ENCODE measurements around the gene DSCAM. TPM values are rescaled to one million over a fixed set of nuclear protein-coding genes. Genes with fewer than 3 reads are reported as not detected.

The DSCAM gene
- total RNA-seq, 1 donor from 2014 or later: 4.4 TPM

DNA sequence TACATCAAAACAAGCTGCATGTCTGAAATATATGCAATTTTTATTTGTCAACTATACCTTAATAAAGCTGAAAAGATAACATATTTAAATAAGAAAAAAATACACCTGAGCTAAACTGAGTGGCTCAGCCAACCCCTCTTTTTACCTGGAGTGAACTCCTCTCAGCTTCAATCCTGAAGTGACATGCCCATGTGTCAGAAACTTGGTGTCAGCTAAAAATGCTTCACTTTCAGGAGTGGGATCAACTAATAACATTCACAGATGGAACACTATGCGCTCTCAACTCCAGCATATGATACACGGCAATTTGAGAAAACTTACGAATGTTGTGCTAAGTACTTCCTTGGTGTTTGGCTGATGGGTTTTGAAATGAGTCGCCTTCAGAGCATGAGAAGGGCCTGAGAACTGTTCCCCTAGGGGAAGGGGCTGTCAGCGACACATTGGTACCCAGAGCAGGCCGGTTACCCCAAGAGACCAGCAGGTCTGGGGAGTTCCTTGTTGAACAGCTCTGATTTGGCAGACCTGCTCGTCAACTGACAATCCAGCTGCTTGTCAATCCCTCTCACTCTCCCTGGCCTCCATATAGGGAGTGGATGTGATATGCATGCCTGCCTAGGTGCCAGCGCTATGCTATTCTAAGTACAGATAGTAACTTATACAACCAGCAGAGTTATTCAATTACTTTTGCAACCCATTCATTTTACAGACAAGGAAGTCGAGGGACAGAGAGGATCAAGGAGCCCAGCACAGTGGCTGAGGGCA is 712.0 kb downstream of the DSCAM start:
- Mint-ChIP-seq H3K4me3 (ENCODE audit: unreplicated experiment) (no peak overlapping the region), H3K9me3 (ENCODE audit: unreplicated experiment) (no peaks in the 10 kb centered on the region), H3K36me3 (ENCODE audit: unreplicated experiment) (peaks cover 10% of the 10 kb centered on the region), H3K27ac (ENCODE audit: unreplicated experiment) (no peak overlapping the region), H3K4me1 (ENCODE audit: low read depth, unreplicated experiment) (no peaks in the 10 kb centered on the region), H3K27me3 (ENCODE audit: unreplicated experiment) (no peaks in the 10 kb centered on the region)
- DNase-seq: no peak
- TF ChIP-seq, protein P1, sequence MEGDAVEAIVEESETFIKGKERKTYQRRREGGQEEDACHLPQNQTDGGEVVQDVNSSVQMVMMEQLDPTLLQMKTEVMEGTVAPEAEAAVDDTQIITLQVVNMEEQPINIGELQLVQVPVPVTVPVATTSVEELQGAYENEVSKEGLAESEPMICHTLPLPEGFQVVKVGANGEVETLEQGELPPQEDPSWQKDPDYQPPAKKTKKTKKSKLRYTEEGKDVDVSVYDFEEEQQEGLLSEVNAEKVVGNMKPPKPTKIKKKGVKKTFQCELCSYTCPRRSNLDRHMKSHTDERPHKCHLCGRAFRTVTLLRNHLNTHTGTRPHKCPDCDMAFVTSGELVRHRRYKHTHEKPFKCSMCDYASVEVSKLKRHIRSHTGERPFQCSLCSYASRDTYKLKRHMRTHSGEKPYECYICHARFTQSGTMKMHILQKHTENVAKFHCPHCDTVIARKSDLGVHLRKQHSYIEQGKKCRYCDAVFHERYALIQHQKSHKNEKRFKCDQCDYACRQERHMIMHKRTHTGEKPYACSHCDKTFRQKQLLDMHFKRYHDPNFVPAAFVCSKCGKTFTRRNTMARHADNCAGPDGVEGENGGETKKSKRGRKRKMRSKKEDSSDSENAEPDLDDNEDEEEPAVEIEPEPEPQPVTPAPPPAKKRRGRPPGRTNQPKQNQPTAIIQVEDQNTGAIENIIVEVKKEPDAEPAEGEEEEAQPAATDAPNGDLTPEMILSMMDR (IDR thresholded peaks at IDR 0.05; ENCODE audit: partially characterized antibody, unreplicated experiment): no peak

DNA sequence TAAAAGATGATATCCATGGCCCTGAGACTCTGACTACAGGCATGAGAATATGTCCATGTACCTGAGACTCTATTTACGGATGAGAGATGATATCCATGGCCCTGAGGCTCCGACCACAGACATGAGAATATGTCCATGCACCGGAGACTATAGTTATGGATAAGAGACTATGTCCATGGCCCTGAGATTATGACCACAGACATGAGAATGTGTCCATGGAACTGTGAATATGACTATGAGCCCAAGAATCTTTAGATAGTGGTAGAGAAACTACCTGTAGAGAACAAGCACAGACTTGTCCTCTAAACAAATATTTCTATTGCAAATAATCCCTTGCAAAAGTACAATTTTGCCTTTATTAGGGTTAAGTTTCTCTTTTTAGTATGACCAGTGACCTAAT is 716.5 kb downstream of the DSCAM start:
- Mint-ChIP-seq H3K27ac (ENCODE audit: unreplicated experiment) (no peak overlapping the region), H3K4me1 (ENCODE audit: low read depth, unreplicated experiment) (no peaks in the 10 kb centered on the region), H3K9me3 (ENCODE audit: unreplicated experiment) (no peaks in the 10 kb centered on the region), H3K36me3 (ENCODE audit: unreplicated experiment) (peaks cover 10% of the 10 kb centered on the region), H3K27me3 (ENCODE audit: unreplicated experiment) (no peaks in the 10 kb centered on the region), H3K4me3 (ENCODE audit: unreplicated experiment) (no peak overlapping the region)
- DNase-seq: no peak
- TF ChIP-seq, protein P1 (IDR thresholded peaks at IDR 0.05; ENCODE audit: partially characterized antibody, unreplicated experiment): no peak

DNA sequence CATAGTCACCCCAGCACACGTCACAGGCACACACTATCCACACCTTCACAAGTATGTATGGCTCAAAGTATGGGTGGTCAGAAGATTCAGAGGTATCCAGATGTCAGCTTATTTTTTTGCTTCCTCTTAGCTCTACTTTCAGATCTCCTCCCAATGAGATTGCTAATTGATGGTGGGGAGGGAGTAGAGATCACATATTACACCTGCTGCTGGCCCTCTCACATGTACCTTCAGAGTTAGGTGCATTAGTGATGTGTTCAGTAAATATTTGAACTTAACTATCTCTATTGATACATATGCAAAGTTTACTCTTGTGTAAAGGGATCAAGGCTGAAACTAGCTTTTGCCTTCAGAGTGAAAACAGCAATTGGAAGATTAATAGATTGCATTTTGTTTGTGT is 717.1 kb downstream of the DSCAM start:
- TF ChIP-seq, protein P1 (IDR thresholded peaks at IDR 0.05; ENCODE audit: partially characterized antibody, unreplicated experiment): no peak
- H3K4me1 Mint-ChIP-seq (ENCODE audit: low read depth, unreplicated experiment): no peaks in the 10 kb centered on the region
- no peaks in the 10 kb centered on the region for H3K9me3 Mint-ChIP-seq (ENCODE audit: unreplicated experiment)
- no peak overlapping the region for H3K27ac Mint-ChIP-seq (ENCODE audit: unreplicated experiment)
- H3K36me3 Mint-ChIP-seq (ENCODE audit: unreplicated experiment): peaks cover 10% of the 10 kb centered on the region
- DNase-seq: no peak
- no peak overlapping the region for H3K4me3 Mint-ChIP-seq (ENCODE audit: unreplicated experiment)
- no peaks in the 10 kb centered on the region for H3K27me3 Mint-ChIP-seq (ENCODE audit: unreplicated experiment)

DNA sequence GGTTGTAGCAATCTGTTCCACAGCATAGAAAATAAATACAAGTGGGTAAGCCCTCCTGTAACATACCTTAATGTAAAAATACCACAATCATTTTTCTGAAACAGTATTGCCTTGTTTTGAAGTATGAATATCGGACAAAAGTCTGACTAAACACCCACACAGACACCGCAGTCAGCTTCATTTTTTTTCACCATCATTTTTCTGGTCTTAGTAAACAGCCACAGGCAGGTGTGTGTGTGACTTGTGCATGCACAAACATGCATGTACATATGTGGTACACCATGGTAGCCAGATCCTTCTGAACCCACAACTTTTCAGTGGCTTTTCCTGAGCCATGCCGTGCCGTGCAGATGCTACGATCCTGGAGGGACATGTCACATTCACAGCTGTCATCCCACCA is 718.1 kb downstream of the DSCAM start:
- Mint-ChIP-seq H3K4me1 (ENCODE audit: low read depth, unreplicated experiment) (no peaks in the 10 kb centered on the region), H3K4me3 (ENCODE audit: unreplicated experiment) (no peak overlapping the region), H3K27me3 (ENCODE audit: unreplicated experiment) (no peaks in the 10 kb centered on the region), H3K36me3 (ENCODE audit: unreplicated experiment) (peaks cover 10% of the 10 kb centered on the region), H3K27ac (ENCODE audit: unreplicated experiment) (no peak overlapping the region), H3K9me3 (ENCODE audit: unreplicated experiment) (no peaks in the 10 kb centered on the region)
- no peak for DNase-seq
- TF ChIP-seq, protein P1 (IDR thresholded peaks at IDR 0.05; ENCODE audit: partially characterized antibody, unreplicated experiment): no peak

DNA sequence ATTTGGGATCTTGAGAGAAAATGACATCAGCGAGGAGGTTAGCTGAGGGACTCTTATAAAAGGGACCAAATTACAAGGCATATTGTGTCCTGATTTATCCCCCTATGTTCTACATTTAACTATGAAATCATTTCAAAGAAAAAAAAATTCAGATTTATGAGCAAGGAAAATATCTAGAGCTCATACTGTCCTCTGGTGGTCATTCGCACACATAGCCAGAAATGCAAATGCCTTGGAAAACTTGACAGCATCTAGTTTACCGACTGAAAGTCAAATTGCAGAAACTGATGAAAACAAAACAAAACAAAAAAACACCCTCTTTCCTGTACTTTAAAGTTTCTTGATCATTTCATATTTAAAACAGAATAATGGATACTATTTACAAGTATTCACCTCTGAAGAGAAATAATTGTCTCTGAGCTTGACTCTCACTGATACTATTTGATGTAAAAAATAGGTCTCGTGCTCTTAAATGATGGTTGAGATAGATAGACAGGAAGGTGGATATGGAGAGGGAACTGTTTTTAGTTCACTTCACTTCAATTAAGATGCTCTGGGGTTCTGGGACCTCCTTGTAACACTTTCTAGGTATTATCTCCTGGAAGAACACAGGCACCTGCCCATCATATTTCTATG is 725.9 kb downstream of the DSCAM start:
- no peaks in the 10 kb centered on the region for H3K4me1 Mint-ChIP-seq (ENCODE audit: low read depth, unreplicated experiment)
- TF ChIP-seq, protein P1 (IDR thresholded peaks at IDR 0.05; ENCODE audit: partially characterized antibody, unreplicated experiment): peak; percentile 84
- DNase-seq: no peak
- H3K27ac Mint-ChIP-seq (ENCODE audit: unreplicated experiment): no peak overlapping the region
- no peaks in the 10 kb centered on the region for H3K27me3 Mint-ChIP-seq (ENCODE audit: unreplicated experiment)
- no peaks in the 10 kb centered on the region for H3K9me3 Mint-ChIP-seq (ENCODE audit: unreplicated experiment)
- H3K36me3 Mint-ChIP-seq (ENCODE audit: unreplicated experiment): no peaks in the 10 kb centered on the region
- H3K4me3 Mint-ChIP-seq (ENCODE audit: unreplicated experiment): no peak overlapping the region
